NCI-H2107 (cell line): ENCODE measurements around the gene ACTG1.

ENCODE experiments used
- DNase-seq: peaks from one replicate; lab custom pipeline; 2025; lab: John Stamatoyannopoulos, UW

Gene ACTG1

GRCh38 chr17:81545160-81545949 is 32.8 kb upstream of the ACTG1 start:
- no peak for DNase-seq

- DNase-seq: no peak
Measured at GRCh38 chr17:81544281-81544974, 31.8 kb upstream of the ACTG1 start.

GRCh38 chr17:81543756-81544155 is 31.2 kb upstream of the ACTG1 start:
- no peak for DNase-seq

- no peak for DNase-seq
Measured at GRCh38 chr17:81543339-81543675, 30.7 kb upstream of the ACTG1 start.

- DNase-seq: no peak
Measured at GRCh38 chr17:81542431-81543338, 30.1 kb upstream of the ACTG1 start.

- DNase-seq: no peak
Measured at GRCh38 chr17:81541123-81541522, 28.5 kb upstream of the ACTG1 start.

GRCh38 chr17:81540676-81541027 is 28.1 kb upstream of the ACTG1 start:
- DNase-seq: no peak

- no peak for DNase-seq
Measured at GRCh38 chr17:81539961-81540675, 27.5 kb upstream of the ACTG1 start.

- DNase-seq: no peak
Measured at GRCh38 chr17:81539571-81539900, 26.9 kb upstream of the ACTG1 start.

GRCh38 chr17:81538651-81539570 is 26.3 kb upstream of the ACTG1 start:
- no peak for DNase-seq

GRCh38 chr17:81537856-81538555 is 25.4 kb upstream of the ACTG1 start:
- peak; percentile 71 for DNase-seq

GRCh38 chr17:81537343-81537855 is 24.8 kb upstream of the ACTG1 start:
- DNase-seq: peak; percentile 76

GRCh38 chr17:81536299-81537290 is 24.0 kb upstream of the ACTG1 start:
- no peak for DNase-seq

- no peak for DNase-seq
Measured at GRCh38 chr17:81535480-81536298, 23.1 kb upstream of the ACTG1 start.

GRCh38 chr17:81535007-81535328 is 22.4 kb upstream of the ACTG1 start:
- DNase-seq: no peak

GRCh38 chr17:81534157-81535006 is 21.8 kb upstream of the ACTG1 start:
- DNase-seq: no peak
